ENCODE data around the gene PPP1R12B. TPM values are rescaled to one million over a fixed set of nuclear protein-coding genes. Genes with fewer than 3 reads are reported as not detected.
"Not testable (repeated sequence)": the region's sequence is repeated elsewhere in the genome, so short reads cannot be mapped to it uniquely, and the experiment has no call there.

Gene PPP1R12B
- total RNA-seq, 1 donor: 40.1 TPM

GRCh38 chr1:202625416-202626360 is 277.2 kb downstream of the PPP1R12B start:
- peak in 2 of 3 donors; percentile 63 to 84 for DNase-seq (ENCODE audit: low read depth in 2 of 3, low spot score in 2 of 3)

GRCh38 chr1:202627036-202627435 is 278.5 kb downstream of the PPP1R12B start:
- DNase-seq (ENCODE audit: low read depth in 2 of 3, low spot score in 2 of 3): not testable (repeated sequence)

GRCh38 chr1:202627841-202628565 is 279.5 kb downstream of the PPP1R12B start:
- DNase-seq (ENCODE audit: low read depth in 2 of 3, low spot score in 2 of 3): no peak

GRCh38 chr1:202628646-202629215 is 280.2 kb downstream of the PPP1R12B start:
- DNase-seq (ENCODE audit: low read depth in 2 of 3, low spot score in 2 of 3): no peak

GRCh38 chr1:202629257-202629811 is 280.8 kb downstream of the PPP1R12B start:
- DNase-seq (ENCODE audit: low read depth in 2 of 3, low spot score in 2 of 3): peak in 2 of 3 donors; percentile 39 to 80

- DNase-seq (ENCODE audit: low read depth in 2 of 3, low spot score in 2 of 3): not testable (repeated sequence)
Observed at GRCh38 chr1:202630096-202630495, 281.6 kb downstream of the PPP1R12B start.

GRCh38 chr1:202630541-202630940 is 282.0 kb downstream of the PPP1R12B start:
- no peak for DNase-seq (ENCODE audit: low read depth in 2 of 3, low spot score in 2 of 3)

GRCh38 chr1:202631076-202631923 is 282.8 kb downstream of the PPP1R12B start:
- DNase-seq (ENCODE audit: low read depth in 2 of 3, low spot score in 2 of 3): no peak

GRCh38 chr1:202632241-202632640 is 283.7 kb downstream of the PPP1R12B start:
- DNase-seq (ENCODE audit: low read depth in 2 of 3, low spot score in 2 of 3): no peak

- DNase-seq (ENCODE audit: low read depth in 2 of 3, low spot score in 2 of 3): not testable (repeated sequence)
Observed at GRCh38 chr1:202636171-202636570, 287.7 kb downstream of the PPP1R12B start.

- DNase-seq (ENCODE audit: low read depth in 2 of 3, low spot score in 2 of 3): not testable (repeated sequence)
Observed at GRCh38 chr1:202637321-202638018, 289.0 kb downstream of the PPP1R12B start.

- DNase-seq (ENCODE audit: low read depth in 2 of 3, low spot score in 2 of 3): no peak
Observed at GRCh38 chr1:202638019-202638700, 289.7 kb downstream of the PPP1R12B start.

GRCh38 chr1:202638701-202639305 is 290.3 kb downstream of the PPP1R12B start:
- DNase-seq (ENCODE audit: low read depth in 2 of 3, low spot score in 2 of 3): not testable (repeated sequence)

GRCh38 chr1:202639500-202639899 is 291.0 kb downstream of the PPP1R12B start:
- no peak for DNase-seq (ENCODE audit: low read depth in 2 of 3, low spot score in 2 of 3)

GRCh38 chr1:202642212-202642611 is 293.7 kb downstream of the PPP1R12B start:
- DNase-seq (ENCODE audit: low read depth in 2 of 3, low spot score in 2 of 3): no peak

Data from hematopoietic multipotent progenitor cell (in vitro differentiated cells).